ENCODE results near the gene ANKS1A. TPM values are rescaled to one million over a fixed set of nuclear protein-coding genes. Genes with fewer than 3 reads are reported as not detected.

ANKS1A gene
- total RNA-seq, 2 donors from 2014 or later, result 34.9 to 36.4 TPM

DNA sequence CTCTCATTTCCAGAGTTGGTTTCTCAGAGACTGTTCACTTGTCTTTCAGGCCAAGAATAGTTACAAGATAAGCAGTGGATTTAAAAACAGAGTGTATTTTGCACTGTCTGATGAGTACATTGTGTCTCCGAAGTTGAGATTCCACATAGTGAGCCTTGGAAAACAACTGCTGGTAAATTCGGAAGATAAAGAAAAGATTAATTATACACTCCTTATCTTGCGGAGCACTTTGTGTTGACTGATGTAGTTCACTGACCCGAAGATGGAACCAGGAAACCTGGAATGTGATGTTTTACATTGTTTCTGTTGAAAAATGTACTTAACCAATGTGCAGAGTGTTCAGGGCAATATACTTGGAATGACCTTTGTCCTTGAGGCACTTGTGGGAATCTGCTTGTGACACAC, 51.0 kb downstream of the ANKS1A start:
- H3K4me1 Mint-ChIP-seq, result peaks cover 6% of the 10 kb centered on the region
- Histone ChIP-seq H3K27ac (ENCODE audit: low read depth, low read length) (no peak overlapping the region), H3K4me1 (ENCODE audit: control insufficient read depth, insufficient read depth, low read length) (no peaks in the 10 kb centered on the region), H3K27me3 (ENCODE audit: control insufficient read depth, insufficient read depth, low read length, poor library complexity, severe bottlenecking) (no peaks in the 10 kb centered on the region), H3K9me3 (ENCODE audit: control insufficient read depth, low read length) (no peaks in the 10 kb centered on the region), H3K4me3 (ENCODE audit: low read length) (no peak overlapping the region), H3K9ac (ENCODE audit: extremely low read depth, low read length, poor library complexity, severe bottlenecking) (no peak overlapping the region), H3K36me3 (ENCODE audit: control insufficient read depth, insufficient read depth, low read length) (peaks cover 4% of the 10 kb centered on the region)
- WGBS, 2 experiments (ENCODE audit: insufficient coverage in 1 of 2, insufficient read length in 1 of 2), result 89 to 96% methylated on average over 3 to 4 of the region's 4 CpGs
- DNase-seq, result no peak
- TF ChIP-seq, protein P1, sequence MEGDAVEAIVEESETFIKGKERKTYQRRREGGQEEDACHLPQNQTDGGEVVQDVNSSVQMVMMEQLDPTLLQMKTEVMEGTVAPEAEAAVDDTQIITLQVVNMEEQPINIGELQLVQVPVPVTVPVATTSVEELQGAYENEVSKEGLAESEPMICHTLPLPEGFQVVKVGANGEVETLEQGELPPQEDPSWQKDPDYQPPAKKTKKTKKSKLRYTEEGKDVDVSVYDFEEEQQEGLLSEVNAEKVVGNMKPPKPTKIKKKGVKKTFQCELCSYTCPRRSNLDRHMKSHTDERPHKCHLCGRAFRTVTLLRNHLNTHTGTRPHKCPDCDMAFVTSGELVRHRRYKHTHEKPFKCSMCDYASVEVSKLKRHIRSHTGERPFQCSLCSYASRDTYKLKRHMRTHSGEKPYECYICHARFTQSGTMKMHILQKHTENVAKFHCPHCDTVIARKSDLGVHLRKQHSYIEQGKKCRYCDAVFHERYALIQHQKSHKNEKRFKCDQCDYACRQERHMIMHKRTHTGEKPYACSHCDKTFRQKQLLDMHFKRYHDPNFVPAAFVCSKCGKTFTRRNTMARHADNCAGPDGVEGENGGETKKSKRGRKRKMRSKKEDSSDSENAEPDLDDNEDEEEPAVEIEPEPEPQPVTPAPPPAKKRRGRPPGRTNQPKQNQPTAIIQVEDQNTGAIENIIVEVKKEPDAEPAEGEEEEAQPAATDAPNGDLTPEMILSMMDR (conservative IDR thresholded peaks at IDR 0.05), result no peak
- no peak overlapping the region for H3K27ac Mint-ChIP-seq
- peaks cover 17% of the 10 kb centered on the region for H3K36me3 Mint-ChIP-seq (ENCODE audit: low read depth)
- H3K4me3 Mint-ChIP-seq, result no peak overlapping the region
- no peaks in the 10 kb centered on the region for H3K27me3 Mint-ChIP-seq (ENCODE audit: insufficient read depth)
- peaks cover 3% of the 10 kb centered on the region for H3K9me3 Mint-ChIP-seq

DNA sequence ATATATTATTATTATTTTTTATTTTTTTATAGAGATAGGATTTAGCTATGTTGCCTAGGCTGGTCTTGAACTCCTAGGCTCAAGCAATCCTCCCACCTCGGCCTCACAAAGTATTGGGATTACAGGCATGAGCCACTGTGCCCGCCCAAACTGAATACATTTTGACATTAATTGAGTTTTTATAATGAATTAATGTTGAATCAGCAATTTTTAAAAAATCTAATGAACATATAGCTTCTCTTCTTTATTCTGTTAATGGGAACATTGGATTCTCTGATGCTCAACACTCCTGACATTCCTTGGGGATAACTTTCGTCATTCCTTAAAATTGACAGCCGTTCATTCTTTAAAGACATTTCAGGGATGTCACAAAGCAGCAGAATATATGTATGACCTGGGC, 52.4 kb downstream of the ANKS1A start:
- TF ChIP-seq, protein P1 (conservative IDR thresholded peaks at IDR 0.05), result no peak

DNA sequence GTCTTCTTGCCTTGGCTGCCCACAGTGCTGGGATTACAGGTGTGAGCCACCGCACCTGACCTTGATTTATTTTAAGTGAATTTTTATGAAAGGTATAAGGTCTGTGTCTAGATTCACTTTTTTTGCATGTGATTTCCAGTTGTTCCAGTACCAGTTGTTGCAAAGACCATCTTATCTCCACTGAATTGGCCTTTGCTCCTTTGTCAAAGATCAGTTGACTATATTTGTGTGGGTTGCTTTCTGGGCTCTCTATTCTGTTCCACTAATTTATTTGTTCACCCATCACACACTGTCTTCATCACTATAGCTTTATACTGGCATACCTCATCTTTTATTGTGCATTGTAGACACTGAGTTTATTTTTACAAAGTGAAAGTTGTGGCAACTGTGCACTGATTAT, 56.3 kb downstream of the ANKS1A start:
- Mint-ChIP-seq H3K27ac (no peak overlapping the region), H3K9me3 (peaks cover 3% of the 10 kb centered on the region), H3K4me3 (no peak overlapping the region), H3K36me3 (ENCODE audit: low read depth) (peaks cover 17% of the 10 kb centered on the region), H3K4me1 (peaks cover 7% of the 10 kb centered on the region), H3K27me3 (ENCODE audit: insufficient read depth) (no peaks in the 10 kb centered on the region)
- 88 to 94% methylated on average over 1 of the region's 1 CpG for WGBS, 2 experiments (ENCODE audit: insufficient coverage in 1 of 2, insufficient read length in 1 of 2)
- Histone ChIP-seq H3K9ac (ENCODE audit: extremely low read depth, low read length, poor library complexity, severe bottlenecking) (no peak overlapping the region), H3K27me3 (ENCODE audit: control insufficient read depth, insufficient read depth, low read length, poor library complexity, severe bottlenecking) (no peaks in the 10 kb centered on the region), H3K36me3 (ENCODE audit: control insufficient read depth, insufficient read depth, low read length) (peaks cover 4% of the 10 kb centered on the region), H3K27ac (ENCODE audit: low read depth, low read length) (no peak overlapping the region), H3K4me1 (ENCODE audit: control insufficient read depth, insufficient read depth, low read length) (no peaks in the 10 kb centered on the region), H3K9me3 (ENCODE audit: control insufficient read depth, low read length) (no peaks in the 10 kb centered on the region), H3K4me3 (ENCODE audit: low read length) (no peak overlapping the region)
- DNase-seq, result no peak
- TF ChIP-seq, protein P1 (conservative IDR thresholded peaks at IDR 0.05), result no peak

More for the DNA sequence above, 52.4 kb downstream of the ANKS1A start:
- H3K9me3 Mint-ChIP-seq, result peaks cover 3% of the 10 kb centered on the region
- 93 to 94% methylated on average over 2 to 3 of the region's 4 CpGs for WGBS, 2 experiments (ENCODE audit: insufficient coverage in 1 of 2, insufficient read length in 1 of 2)
- H3K27me3 ChIP-seq (ENCODE audit: control insufficient read depth, insufficient read depth, low read length, poor library complexity, severe bottlenecking), result no peaks in the 10 kb centered on the region
- H3K27me3 Mint-ChIP-seq (ENCODE audit: insufficient read depth), result no peaks in the 10 kb centered on the region
- H3K9me3 ChIP-seq (ENCODE audit: control insufficient read depth, low read length), result no peaks in the 10 kb centered on the region
- peaks cover 6% of the 10 kb centered on the region for H3K4me1 Mint-ChIP-seq
- no peak overlapping the region for H3K27ac ChIP-seq (ENCODE audit: low read depth, low read length)
- H3K4me3 Mint-ChIP-seq, result no peak overlapping the region
- no peaks in the 10 kb centered on the region for H3K4me1 ChIP-seq (ENCODE audit: control insufficient read depth, insufficient read depth, low read length)
- H3K4me3 ChIP-seq (ENCODE audit: low read length), result no peak overlapping the region
- H3K36me3 Mint-ChIP-seq (ENCODE audit: low read depth), result peaks cover 20% of the 10 kb centered on the region
- no peak overlapping the region for H3K9ac ChIP-seq (ENCODE audit: extremely low read depth, low read length, poor library complexity, severe bottlenecking)
- DNase-seq, result no peak
- H3K27ac Mint-ChIP-seq, result no peak overlapping the region
- peaks cover 4% of the 10 kb centered on the region for H3K36me3 ChIP-seq (ENCODE audit: control insufficient read depth, insufficient read depth, low read length)

Data from endodermal cell (in vitro differentiated cells).